Subcutaneous adipose tissue (tissue), 4 donors: ENCODE measurements around the gene SH3PXD2A. TPM values are rescaled to one million over a fixed set of nuclear protein-coding genes. Genes with fewer than 3 reads are reported as not detected.

ENCODE experiments used
- total RNA-seq, 4 donors: library from RNA; depleted of rRNA; stranded (reverse); fragments of >200 nt; gene quantifications; one replicate each; pipeline ENCODE4 v1.1.0, GENCODE V29; 2016
- TF ChIP-seq, protein P1 (sequence below): fragments of 450-650 bp; IDR thresholded peaks from one replicate; pipeline ENCODE4 v1.5.1; 2016; ENCODE audit warnings: low read depth, mild to moderate bottlenecking, control low read depth, antibody characterized with exemption, moderate library complexity

SH3PXD2A gene
- total RNA-seq, 4 donors from 2014 or later: 13.0 to 23.6 (median 18.7) TPM

DNA sequence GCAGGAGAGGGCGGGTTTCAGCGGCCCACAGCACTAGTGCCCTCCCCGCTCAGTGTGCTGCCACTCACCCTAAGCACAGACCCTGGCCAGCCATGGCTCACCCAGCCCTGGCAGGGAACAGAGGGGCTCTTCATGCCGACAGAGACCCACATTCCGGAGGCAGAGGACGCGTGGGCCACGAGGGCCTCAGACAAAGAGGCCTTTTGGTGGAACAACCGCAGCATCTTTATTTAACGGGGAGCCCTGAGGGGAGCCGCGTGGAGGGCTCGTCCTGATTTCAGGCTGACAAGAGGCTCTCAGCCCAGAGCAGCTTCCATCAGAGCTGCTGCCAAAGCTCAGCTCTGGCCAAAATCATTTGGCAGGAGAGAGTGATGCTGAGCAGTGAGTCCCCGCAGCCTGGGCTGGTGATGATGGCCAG, 127.8 kb downstream of the SH3PXD2A start:
- TF ChIP-seq, protein P1, sequence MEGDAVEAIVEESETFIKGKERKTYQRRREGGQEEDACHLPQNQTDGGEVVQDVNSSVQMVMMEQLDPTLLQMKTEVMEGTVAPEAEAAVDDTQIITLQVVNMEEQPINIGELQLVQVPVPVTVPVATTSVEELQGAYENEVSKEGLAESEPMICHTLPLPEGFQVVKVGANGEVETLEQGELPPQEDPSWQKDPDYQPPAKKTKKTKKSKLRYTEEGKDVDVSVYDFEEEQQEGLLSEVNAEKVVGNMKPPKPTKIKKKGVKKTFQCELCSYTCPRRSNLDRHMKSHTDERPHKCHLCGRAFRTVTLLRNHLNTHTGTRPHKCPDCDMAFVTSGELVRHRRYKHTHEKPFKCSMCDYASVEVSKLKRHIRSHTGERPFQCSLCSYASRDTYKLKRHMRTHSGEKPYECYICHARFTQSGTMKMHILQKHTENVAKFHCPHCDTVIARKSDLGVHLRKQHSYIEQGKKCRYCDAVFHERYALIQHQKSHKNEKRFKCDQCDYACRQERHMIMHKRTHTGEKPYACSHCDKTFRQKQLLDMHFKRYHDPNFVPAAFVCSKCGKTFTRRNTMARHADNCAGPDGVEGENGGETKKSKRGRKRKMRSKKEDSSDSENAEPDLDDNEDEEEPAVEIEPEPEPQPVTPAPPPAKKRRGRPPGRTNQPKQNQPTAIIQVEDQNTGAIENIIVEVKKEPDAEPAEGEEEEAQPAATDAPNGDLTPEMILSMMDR: no peak

DNA sequence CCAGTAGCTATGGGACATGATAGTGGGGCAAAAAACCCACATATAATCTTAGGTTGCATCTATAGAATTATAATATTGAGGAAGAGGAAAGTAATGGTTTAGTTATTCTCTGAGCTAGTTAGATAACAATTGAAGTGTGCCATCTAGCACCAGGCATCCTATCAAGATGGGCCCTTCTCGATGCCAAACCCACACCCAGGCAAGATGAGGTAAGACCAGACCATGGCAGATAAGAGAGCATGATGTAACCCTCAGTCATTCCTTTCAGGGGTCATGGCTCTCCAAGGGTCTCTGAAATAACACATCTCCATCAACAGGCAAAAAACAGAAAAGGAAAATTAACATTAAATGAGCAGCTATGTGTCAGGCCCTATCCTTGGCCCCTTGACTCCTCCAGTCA, 128.7 kb downstream of the SH3PXD2A start:
- TF ChIP-seq, protein P1: no peak

DNA sequence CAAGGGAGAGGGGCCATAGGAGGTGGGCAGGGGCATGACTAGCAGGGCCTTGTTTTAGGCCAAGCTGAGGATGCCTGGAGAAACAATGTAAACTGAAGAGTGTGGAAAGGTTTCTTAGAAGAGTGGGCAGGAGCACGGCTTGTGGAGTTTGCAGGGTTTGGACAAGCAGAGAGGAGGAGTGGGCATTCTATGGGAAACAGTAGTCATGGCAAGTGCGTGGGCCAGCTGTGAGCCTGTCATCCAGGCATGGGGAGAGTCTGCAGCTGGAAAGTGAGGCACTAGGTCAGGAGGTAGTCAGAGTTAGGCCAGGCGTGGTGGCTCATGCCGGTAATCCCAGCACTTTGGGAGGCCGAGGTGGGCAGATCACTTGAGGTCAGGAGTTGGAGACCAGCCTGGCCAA, 130.1 kb downstream of the SH3PXD2A start:
- TF ChIP-seq, protein P1: no peak

DNA sequence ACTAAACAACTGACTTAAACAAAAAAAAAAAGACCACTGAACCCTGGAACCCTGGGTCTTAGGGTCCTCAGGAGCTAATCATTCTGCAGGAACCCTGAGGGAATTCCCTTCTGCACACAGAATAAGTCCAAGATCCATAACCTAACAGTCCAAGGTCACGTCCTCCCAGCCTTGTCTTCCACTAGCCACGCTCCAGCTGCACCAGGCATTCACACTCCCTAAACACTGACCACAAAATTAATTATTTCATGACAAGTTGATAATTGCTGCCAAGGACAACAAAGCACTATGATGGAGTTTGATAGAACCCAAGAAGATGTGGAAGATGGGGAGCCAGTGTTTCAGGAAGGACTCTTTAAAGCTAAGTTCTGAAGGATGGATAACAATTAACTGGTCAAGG, 130.6 kb downstream of the SH3PXD2A start:
- TF ChIP-seq, protein P1: no peak

DNA sequence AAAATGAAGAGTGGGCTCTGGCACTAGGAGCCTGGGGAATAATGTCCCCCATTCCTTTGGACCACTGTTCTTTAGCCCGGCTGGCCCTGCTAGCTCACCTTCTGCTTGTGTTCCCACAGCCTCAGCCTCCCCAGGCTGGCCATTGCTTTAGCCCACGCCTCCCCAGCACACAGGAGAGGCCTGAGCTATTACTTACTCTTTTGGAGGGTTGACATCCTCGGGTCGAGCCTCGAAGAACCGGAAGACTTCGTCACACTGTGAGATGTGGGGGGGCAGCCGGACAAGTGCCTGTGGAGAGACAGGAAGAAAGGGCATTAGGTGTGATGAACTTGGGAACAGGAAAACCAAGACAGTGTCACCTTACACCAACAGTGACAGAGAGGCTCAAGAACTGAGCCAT, 131.3 kb downstream of the SH3PXD2A start:
- TF ChIP-seq, protein P1: no peak

DNA sequence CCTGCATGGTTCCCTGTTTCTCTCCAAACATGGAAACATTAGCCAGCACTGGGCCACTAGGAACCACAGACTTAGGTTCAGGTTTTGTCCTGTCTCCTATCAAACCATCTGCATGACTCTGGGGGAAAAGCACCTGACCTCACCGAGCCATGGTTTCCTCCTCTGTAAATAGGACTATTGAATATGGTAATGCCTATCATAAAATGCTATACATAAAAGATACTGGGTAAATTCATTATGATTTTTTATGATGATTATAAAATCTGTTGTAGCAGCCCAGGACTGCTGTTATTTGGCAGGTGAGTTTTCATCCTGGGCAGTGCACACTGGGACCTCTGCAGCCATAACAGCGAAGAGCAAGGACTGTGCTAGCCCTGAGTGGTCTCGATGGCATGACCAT, 131.8 kb downstream of the SH3PXD2A start:
- TF ChIP-seq, protein P1: no peak

DNA sequence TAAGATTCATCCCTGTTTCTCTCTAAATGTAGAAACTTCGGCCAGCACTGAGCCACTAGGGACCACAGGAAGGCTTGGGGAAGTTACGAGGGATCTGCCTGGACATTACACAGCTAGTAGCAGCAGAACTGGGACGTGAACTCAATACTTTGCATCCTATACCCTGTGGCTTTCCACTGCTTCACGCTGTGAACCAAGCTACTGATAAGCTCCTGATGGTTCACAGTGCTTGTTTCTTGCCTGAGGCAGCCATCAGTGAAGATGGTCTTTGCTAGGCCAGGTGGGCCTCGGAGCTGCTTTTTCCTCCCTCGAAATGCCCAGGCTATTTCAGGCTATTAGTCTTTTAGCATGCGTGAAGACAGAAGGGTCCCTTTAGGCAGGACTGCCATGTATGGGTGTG, 132.7 kb downstream of the SH3PXD2A start:
- TF ChIP-seq, protein P1: no peak
